Measurements from ENCODE around the gene SF3A1. TPM values are rescaled to one million over a fixed set of nuclear protein-coding genes. Genes with fewer than 3 reads are reported as not detected.

The SF3A1 gene
- total and polyA plus RNA-seq, 2 of the 13 experiments (the other 11 are each of a cell fraction or from before 2014, with no cell fraction given): 10.0 to 22.0 TPM

- TF ChIP-seq SOX13 (IDR thresholded peaks at IDR 0.05) (no peak), SOX13 (CRISPR knock-in tag; conservative IDR thresholded peaks at IDR 0.05 in 1 of 2, IDR thresholded peaks at IDR 0.05 in 1 of 2) (peak in 1 of 2 experiments; percentile 74; a peak in 1 of 4 replicates), CEBPB (IDR thresholded peaks at IDR 0.05; ENCODE audit: borderline replicate concordance, low read depth, low read length) (0 out of 2 replicates have a peak, but pooled peaks have one; percentile 5), EED (CRISPR knock-in tag; IDR thresholded peaks at IDR 0.05) (0 out of 2 replicates have a peak, but pooled peaks have one; percentile 41), ZNF772 (CRISPR knock-in tag; IDR thresholded peaks at IDR 0.05) (0 out of 2 replicates have a peak, but pooled peaks have one; percentile 24), TEAD3 (CRISPR knock-in tag; optimal IDR thresholded peaks at IDR 0.05; ENCODE audit: borderline replicate concordance) (peak; percentile 83), RARA (CRISPR knock-in tag; IDR thresholded peaks at IDR 0.05) (peak; percentile 31; the same call in 1 of the 2 replicates), SSRP1 (CRISPR knock-in tag; IDR thresholded peaks at IDR 0.05) (peak; percentile 78; the same call in 1 of the 2 replicates), ZBTB42 (CRISPR knock-in tag; IDR thresholded peaks at IDR 0.05) (no peak), TARDBP (CRISPR knock-in tag; IDR thresholded peaks at IDR 0.05) (0 out of 2 replicates have a peak, but pooled peaks have one; percentile 37), ZFY (CRISPR knock-in tag; IDR thresholded peaks at IDR 0.05) (peak; percentile 48), TOPORS (CRISPR knock-in tag; IDR thresholded peaks at IDR 0.05) (0 out of 2 replicates have a peak, but pooled peaks have one; percentile 24), PATZ1 (CRISPR knock-in tag; IDR thresholded peaks at IDR 0.05) (peak; percentile 73), SNAPC5 (CRISPR knock-in tag; IDR thresholded peaks at IDR 0.05; ENCODE audit: borderline replicate concordance) (no peak), USF2 (IDR thresholded peaks at IDR 0.05; ENCODE audit: low read depth, low read length) (peak; percentile 19; the same call in 1 of the 2 replicates), USF2 (CRISPR knock-in tag; IDR thresholded peaks at IDR 0.05; ENCODE audit: borderline replicate concordance) (no peak), KDM5B (CRISPR knock-in tag; IDR thresholded peaks at IDR 0.05; ENCODE audit: borderline replicate concordance) (no peak), REPIN1 (CRISPR knock-in tag; IDR thresholded peaks at IDR 0.05; ENCODE audit: borderline replicate concordance, low read depth) (peak; percentile 48; the same call in 1 of the 2 replicates), HDAC2 (CRISPR knock-in tag; IDR thresholded peaks at IDR 0.05) (no peak), ZFX (CRISPR knock-in tag; IDR thresholded peaks at IDR 0.05; ENCODE audit: low read depth) (peak; percentile 62; the same call in 1 of the 2 replicates), HBP1 (CRISPR knock-in tag; IDR thresholded peaks at IDR 0.05; ENCODE audit: low read depth) (no peak), TBX2 (CRISPR knock-in tag; IDR thresholded peaks at IDR 0.05; ENCODE audit: borderline replicate concordance) (peak; percentile 37; the same call in 1 of the 2 replicates), GPN1 (CRISPR knock-in tag; IDR thresholded peaks at IDR 0.05; ENCODE audit: borderline replicate concordance) (no peak), ZNF678 (CRISPR knock-in tag; IDR thresholded peaks at IDR 0.05) (no peak)
Measured at GRCh38 chr22:30390974-30391691, 34.4 kb upstream of the SF3A1 start (continued).
